ENCODE measurements around the gene ASIC2.

GRCh38 chr17:33291248-33292200 lies 1.6 kb downstream of the ASIC2 start:
- TF ChIP-seq CTCF (IDR thresholded peaks at IDR 0.05), result no peak
- TF ChIP-seq POLR2A (IDR thresholded peaks at IDR 0.05), result no peak
- no peak for TF ChIP-seq EP300 (IDR thresholded peaks at IDR 0.05)

All from sigmoid colon (tissue), 4 donors.